ENCODE results near the gene LMNA. TPM values are rescaled to one million over a fixed set of nuclear protein-coding genes. Genes with fewer than 3 reads are reported as not detected.

LMNA gene
- total and polyA plus RNA-seq, 11 donors: 223 to 396 (median 273) TPM

- no peaks in the 10 kb centered on the region for H3K36me3 ChIP-seq
- H3K4me1 ChIP-seq: peaks cover 20 to 79% (median 64%) of the 10 kb centered on the region in 12 donors
- intact Hi-C loops (cut with DNase I): no loop called here
- DNase-seq: no peak
- peak overlapping the region in 2 of 12 donors; percentile 2 to 20 for H3K27ac ChIP-seq
- no peak for TF ChIP-seq CTCF (IDR thresholded peaks at IDR 0.05)
- no peak for TF ChIP-seq POLR2A (IDR thresholded peaks at IDR 0.05)
- H3K9me3 ChIP-seq: no peaks in the 10 kb centered on the region
- no peaks in the 10 kb centered on the region for H3K27me3 ChIP-seq
- WGBS, 4 donors: 64 to 69% (median 65%) methylated on average over 4 of the region's 4 CpGs
- H3K4me3 ChIP-seq: no peak overlapping the region
- no peak for ATAC-seq
Measured at GRCh38 chr1:156100205-156100995, 14.1 kb upstream of the LMNA start.

GRCh38 chr1:156101880-156102279, 12.6 kb upstream of the LMNA start:
- Histone ChIP-seq H3K4me3 (no peak overlapping the region), H3K27ac (peak overlapping the region in 11 of 12 donors; percentile 6 to 99 (median 95)), H3K36me3 (no peaks in the 10 kb centered on the region), H3K9me3 (no peaks in the 10 kb centered on the region), H3K27me3 (no peaks in the 10 kb centered on the region), H3K4me1 (peaks cover 24 to 81% (median 63%) of the 10 kb centered on the region in 12 donors)
- ATAC-seq (no peak), DNase-seq (peak in 3 of 5 donors; percentile 41 to 78 (median 43))
- TF ChIP-seq POLR2A (IDR thresholded peaks at IDR 0.05): no peak
- TF ChIP-seq CTCF (IDR thresholded peaks at IDR 0.05): no peak
- intact Hi-C loops (cut with DNase I): no loop called here
- 54 to 73% (median 64%) methylated on average over 6 of the region's 6 CpGs for WGBS, 4 donors

- Histone ChIP-seq H3K27ac (peak overlapping the region; percentile 91 to 99 (median 96)), H3K27me3 (no peaks in the 10 kb centered on the region), H3K4me1 (peaks cover 24 to 81% (median 63%) of the 10 kb centered on the region in 12 donors), H3K4me3 (no peak overlapping the region), H3K9me3 (no peaks in the 10 kb centered on the region), H3K36me3 (no peaks in the 10 kb centered on the region)
- WGBS, 4 donors: 59 to 73% (median 65%) methylated on average over 15 to 16 of the region's 16 CpGs
- DNase-seq (peak in 2 of 5 donors; percentile 49 to 53), ATAC-seq (no peak)
- no peak for TF ChIP-seq CTCF (IDR thresholded peaks at IDR 0.05)
- no peak for TF ChIP-seq POLR2A (IDR thresholded peaks at IDR 0.05)
- intact Hi-C loops (cut with DNase I): no loop called here
Measured at GRCh38 chr1:156102633-156103511, 11.6 kb upstream of the LMNA start.

GRCh38 chr1:156103521-156103947, 11.0 kb upstream of the LMNA start:
- TF ChIP-seq CTCF (IDR thresholded peaks at IDR 0.05) (no peak), POLR2A (IDR thresholded peaks at IDR 0.05) (no peak)
- Histone ChIP-seq H3K9me3 (no peaks in the 10 kb centered on the region), H3K4me1 (peaks cover 24 to 87% (median 62%) of the 10 kb centered on the region in 12 donors), H3K4me3 (peak overlapping the region in 4 of 12 donors; percentile 10 to 32 (median 26)), H3K36me3 (no peaks in the 10 kb centered on the region), H3K27ac (peak overlapping the region; percentile 91 to 99 (median 96)), H3K27me3 (no peaks in the 10 kb centered on the region)
- 35 to 58% (median 46%) methylated on average over 9 of the region's 9 CpGs for WGBS, 4 donors
- intact Hi-C loops (cut with DNase I): no loop called here
- DNase-seq (peak in 3 of 5 donors; percentile 54 to 64 (median 58)), ATAC-seq (peak in 2 of 4 donors; percentile 2 to 4)
